AG08395 (cell line): ENCODE measurements around the gene LRRC36.
"Not testable (repeated sequence)": the region's sequence is repeated elsewhere in the genome, so short reads cannot be mapped to it uniquely, and the experiment has no call there.

Experiments used
- DNase-seq: peaks from one replicate; pipeline ENCODE4 v3.0.0; 2012; ENCODE audit warnings: mixed read lengths, low spot score

The LRRC36 gene

DNA sequence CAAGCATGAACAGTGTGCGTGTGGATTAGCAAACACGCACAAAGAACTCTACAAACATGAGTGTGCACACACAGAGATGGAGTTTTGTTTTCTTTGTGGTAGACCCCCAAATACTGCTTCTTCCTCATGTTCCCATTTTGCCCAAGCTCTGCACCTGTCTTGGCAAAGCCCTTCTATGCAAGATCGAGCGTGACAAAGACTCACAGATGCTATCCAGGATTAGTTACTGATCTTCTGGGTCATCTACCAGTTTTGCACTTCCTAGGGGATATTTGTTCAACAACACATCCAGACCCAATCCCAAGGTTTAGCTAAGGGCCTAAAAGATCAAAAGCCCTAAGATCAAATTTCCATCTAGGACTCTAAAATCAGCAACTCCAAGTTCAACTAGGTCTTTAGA is 16.0 kb downstream of the LRRC36 start:
- DNase-seq: no peak

- no peak for DNase-seq
Observed at GRCh38 chr16:67345401-67345800, 18.8 kb downstream of the LRRC36 start.

GRCh38 chr16:67346341-67346740 is 19.7 kb downstream of the LRRC36 start:
- no peak for DNase-seq

DNA sequence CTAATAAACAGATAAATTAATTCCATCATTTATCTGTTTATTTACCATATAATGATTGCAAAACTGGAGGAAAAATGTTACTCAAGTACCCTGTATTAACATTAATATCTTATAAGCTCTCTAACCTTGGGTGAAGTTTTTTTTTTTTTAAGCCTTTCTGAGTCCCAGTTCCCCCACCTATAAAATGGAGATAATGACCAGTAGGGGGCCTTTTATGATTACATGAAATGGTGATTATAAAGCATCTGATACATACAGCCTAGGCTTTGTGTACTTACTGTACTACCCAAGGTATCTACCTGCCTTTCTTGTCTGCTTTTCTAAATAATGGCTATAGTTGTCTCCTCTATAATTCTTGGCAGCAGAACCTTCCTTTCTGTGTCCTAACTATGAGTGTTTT is 22.6 kb downstream of the LRRC36 start:
- DNase-seq: no peak

- DNase-seq: no peak
Observed at GRCh38 chr16:67350324-67350723, 23.7 kb downstream of the LRRC36 start.

DNA sequence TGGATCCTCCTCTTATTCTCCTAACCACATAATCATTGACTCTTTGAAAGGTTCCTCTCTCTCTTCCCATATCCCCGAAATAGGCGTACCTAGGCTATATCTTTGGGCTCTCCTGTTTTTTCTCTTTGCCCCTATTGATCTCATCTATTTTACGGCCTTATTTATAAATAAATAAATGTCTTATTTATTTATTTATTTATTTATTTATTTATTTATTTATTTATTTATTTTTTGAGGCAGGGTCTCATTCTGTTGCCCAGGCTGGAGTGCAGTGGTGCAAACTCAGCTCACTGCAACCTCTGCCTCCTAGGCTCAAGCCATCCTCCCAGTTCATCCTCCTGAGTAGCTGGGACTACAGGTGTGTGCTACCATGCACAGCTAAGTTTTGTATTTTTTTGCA is 25.8 kb downstream of the LRRC36 start:
- not testable (repeated sequence) for DNase-seq

GRCh38 chr16:67356396-67356795 is 29.8 kb downstream of the LRRC36 start:
- DNase-seq: no peak

GRCh38 chr16:67357561-67357960 is 30.9 kb downstream of the LRRC36 start:
- no peak for DNase-seq

DNA sequence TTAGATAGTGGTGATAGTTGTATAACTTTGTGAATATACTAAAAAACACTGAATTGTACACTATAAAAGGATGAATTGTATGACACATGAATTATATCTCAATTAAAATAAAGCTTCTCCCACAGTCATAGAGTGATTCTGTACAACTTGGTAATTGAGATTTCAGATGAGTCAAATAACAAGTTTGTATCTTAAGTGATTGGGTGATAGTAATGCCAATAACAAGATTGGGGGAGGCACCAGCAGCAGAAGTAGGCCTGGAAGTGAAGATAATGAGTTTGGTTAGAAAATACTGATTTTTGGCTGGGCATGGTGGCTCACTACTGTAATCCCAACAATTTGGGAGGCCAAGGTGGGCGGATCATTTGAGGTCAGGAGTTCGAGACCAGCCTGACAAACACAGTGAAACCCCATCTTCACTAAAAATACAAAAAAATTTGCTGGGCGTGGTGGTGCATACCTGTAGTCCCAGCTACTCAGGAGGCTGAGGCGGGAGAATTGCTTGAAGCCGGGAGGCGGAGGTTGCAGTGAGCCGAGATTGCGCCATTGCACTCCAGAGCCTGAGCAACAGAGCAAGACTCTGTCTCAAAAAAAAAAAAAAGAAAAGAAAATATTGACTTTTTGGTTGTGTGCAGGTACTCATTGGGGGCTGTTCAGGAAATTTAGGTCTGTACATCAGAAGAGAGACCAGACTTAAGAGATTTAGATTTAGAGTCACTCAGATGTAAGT is 33.1 kb downstream of the LRRC36 start:
- not testable (repeated sequence) for DNase-seq

DNA sequence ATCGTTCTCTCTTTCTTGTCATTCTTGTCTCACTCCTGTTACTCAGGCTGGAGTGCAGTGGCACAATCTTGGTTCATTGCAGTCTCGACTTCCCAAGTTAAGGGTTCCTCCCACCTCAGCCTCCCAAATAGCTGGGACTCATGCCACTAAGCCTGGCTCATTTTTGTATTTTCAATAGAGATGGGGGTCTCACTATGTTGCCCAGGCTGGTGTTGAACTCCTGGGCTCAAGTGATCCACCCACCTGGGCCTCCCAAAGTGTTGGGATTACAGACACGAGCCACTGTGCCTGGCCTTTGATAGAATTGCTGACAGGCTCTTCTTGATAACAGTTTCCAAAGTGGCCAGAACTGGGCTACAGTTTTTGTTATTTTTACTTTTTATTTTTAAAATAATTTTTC is 34.4 kb downstream of the LRRC36 start:
- no peak for DNase-seq

- no peak for DNase-seq
Observed at GRCh38 chr16:67364600-67365235, 38.1 kb downstream of the LRRC36 start.

- DNase-seq: no peak
Observed at GRCh38 chr16:67370661-67371060, 44.0 kb downstream of the LRRC36 start.

DNA sequence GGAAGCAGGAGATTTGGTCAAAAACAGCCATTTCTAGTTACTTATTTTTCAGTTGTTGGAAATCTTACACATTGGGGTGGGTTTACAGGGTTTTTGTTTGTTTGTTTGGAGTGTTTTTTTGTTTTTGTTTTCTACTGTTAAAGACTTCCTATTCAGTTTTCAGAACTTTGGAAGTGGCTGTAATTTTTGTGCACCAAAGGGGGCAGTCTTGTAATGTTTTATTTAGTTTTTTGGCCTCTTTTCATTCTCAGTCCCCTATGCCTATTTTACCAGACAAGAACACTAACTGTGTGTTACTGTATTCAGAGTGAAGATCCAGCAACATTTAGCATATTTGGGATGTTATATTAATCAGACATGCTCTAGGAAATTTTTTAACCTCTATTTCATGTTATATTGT is 46.0 kb downstream of the LRRC36 start:
- DNase-seq: peak; percentile 51

DNA sequence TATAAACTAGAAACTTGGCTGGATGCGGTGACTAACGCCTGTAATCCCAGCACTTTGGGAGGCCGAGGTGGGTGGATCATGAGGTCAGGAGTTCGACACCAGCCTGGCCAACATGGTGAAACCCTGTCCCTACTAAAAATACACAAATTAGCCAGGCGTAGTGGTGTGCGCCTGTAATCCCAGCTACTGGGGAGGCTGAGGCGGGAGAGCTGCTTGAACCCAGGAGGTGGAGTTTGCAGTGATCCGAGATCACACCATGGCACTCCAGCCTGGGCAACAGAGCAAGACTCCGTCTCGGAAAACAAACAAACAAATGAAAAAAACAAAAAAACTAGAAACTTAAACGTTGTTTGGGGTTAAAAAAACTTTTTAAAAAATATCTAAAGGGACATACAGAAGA is 49.4 kb downstream of the LRRC36 start:
- DNase-seq: not testable (repeated sequence)

- DNase-seq: no peak
Observed at GRCh38 chr16:67378642-67379041, 52.0 kb downstream of the LRRC36 start.

DNA sequence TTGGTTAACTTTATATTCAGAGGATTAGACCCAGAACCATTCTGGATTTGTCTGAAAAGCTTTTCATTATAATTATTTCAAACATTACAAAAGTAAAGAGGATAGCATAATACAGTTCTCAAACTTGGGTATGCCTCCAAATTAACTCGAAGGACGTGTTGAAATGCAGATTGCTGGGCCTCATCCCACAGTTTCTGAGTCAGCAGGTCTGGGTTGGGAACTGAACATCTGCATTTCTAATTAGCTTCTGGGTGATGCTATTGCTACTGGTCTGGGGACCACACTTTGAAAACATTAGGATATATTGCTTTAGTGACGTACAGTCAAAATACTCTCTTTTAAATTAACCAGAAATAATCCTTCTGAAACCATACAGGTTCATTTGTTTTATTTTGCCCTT is 56.7 kb downstream of the LRRC36 start:
- no peak for DNase-seq

GRCh38 chr16:67384778-67385510 is 58.3 kb downstream of the LRRC36 start:
- DNase-seq: no peak

GRCh38 chr16:67386861-67387455 is 60.3 kb downstream of the LRRC36 start:
- DNase-seq: no peak

DNA sequence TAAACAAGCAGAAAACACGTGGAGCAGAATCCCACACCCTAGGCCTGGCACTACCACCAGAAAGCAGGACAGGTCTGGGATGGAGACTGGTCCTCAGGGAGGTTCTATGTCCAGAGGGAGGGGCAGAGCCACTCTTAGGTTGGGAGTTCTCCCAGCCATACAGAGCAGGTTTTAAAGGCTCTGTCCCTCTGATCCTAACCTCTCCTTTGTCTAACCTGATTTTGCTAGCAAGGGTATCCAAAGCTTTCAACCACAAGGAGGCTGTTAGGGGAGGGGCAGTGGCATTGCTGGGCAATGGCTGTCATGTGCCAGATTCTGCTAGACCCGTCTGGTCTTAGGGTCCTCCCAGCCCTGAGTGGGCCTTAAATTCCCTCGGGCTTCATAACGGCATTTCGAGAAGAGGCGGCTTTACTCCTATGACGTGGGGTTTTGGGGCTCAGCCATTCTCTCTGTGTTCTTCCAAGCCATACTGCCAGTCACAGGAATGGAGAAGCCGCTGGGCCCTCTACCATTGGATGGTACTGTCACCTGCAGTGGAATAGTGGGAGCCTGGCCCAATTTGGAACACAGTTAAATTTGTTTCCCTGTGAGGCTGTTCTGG is 61.0 kb downstream of the LRRC36 start:
- DNase-seq: no peak

DNA sequence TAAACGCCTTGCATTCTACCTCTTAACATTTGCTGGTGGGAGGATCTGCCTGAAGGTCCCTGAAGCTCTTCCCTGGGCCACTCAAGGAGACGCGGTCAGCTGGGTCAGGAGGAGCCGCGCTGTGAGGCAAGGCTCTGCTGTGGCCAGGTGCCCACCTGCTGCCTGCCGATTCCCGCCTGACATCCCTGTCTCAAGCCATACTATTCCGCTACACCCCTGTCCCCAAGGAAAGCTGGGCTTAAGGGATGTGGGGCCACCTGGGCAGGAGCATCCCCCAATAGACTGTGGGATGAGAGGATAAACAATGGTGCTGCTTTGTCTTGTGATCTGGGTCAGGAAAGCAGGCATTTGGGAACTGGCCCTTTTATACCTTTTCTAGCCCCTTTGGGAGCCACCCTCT is 61.6 kb downstream of the LRRC36 start:
- no peak for DNase-seq

DNA sequence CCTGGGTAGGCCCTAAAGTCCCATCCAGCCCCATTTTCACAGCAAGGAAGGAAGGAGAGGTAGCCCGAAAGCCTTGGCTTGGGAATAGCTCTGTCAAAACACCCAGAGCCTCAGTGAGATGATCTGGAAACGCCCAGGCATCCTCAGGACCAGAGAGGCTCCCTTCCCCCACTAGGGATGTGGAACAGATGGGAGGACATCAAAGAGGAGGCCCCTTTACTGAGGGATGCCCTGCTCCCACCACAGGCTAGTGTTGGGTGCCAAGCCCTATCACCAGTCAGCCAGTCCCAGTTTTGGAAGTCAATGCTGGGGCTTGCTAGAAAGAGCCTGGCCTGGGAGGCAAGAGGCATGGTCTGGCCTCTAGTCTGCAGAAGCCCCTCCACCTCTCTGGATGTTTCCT is 62.0 kb downstream of the LRRC36 start:
- DNase-seq: no peak
